ENCODE results near the gene PNRC1.

Gene PNRC1

DNA sequence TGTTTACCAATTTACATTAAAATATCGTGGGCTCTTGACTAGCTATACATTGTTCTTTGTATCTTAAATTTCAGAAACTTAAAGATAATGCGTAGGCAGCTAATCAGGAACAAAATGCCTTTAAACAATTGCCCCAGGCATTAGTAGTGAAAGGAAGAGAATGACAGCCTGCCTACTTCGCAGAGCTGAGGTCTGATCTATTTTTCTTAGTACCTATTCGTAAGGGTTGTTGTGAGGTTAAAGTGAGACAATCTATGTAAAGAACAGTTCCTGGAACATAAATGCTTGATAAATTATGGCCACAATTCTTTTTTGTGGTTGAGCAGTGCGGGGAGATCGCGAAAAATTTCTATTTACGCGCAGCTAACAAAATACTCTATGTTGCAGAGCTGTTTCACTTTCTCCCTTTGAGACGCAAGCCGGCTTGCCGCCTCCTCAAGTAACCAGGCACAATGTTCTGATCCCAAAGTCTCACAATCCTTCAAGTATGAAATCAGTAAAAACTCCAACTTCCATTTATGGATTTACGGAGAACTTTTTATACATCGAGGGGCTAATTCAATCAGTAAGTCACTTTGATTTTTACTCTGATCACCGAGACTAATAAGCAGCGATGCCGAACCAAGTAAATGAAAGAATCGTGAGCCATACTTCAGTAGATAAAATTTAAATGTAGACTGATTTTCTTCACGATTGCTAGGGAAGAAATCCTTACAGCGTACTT is 878 bp upstream of the PNRC1 start:
- Histone ChIP-seq H3K9ac (ENCODE audit: low read depth, low read length) (peak overlapping the region; percentile 98), H3K4me2 (ENCODE audit: insufficient read depth, low read length) (peak overlapping the region; percentile 78), H3K36me3 (ENCODE audit: insufficient read depth, low read length) (peaks cover 30% of the 10 kb centered on the region), H3K4me1 (ENCODE audit: insufficient read depth, low read length) (peaks cover 30% of the 10 kb centered on the region), H4K20me1 (ENCODE audit: insufficient read depth, low read length) (peaks cover 22% of the 10 kb centered on the region), H2AFZ (ENCODE audit: low read depth, low read length) (peak overlapping the region; percentile 73), H3K27ac (ENCODE audit: low read length) (peak overlapping the region; percentile 76), H3K27me3 (ENCODE audit: insufficient read depth, low read length, poor library complexity) (no peaks in the 10 kb centered on the region), H3K9me3 (ENCODE audit: insufficient read depth, low read length, severe bottlenecking) (no peaks in the 10 kb centered on the region), H3K4me3 (ENCODE audit: low read depth in 1 of 2, low read length in 2 of 2) (peak overlapping the region; percentile 40 to 98), H3K79me2 (ENCODE audit: insufficient read depth, low read length) (peaks cover 36% of the 10 kb centered on the region)
- ATAC-seq (ENCODE audit: insufficient read depth, low read depth) = peak; percentile 36
- DNase-seq = peak; percentile 67
- TF ChIP-seq CTCF (IDR thresholded peaks at IDR 0.05; ENCODE audit: borderline replicate concordance, extremely low read depth, low read length, poor library complexity, severe bottlenecking) = no peak
- no peak for TF ChIP-seq EZH2 (IDR thresholded peaks at IDR 0.05; ENCODE audit: borderline replicate concordance, low read depth, low read length, severe bottlenecking)

- Histone ChIP-seq H3K27me3 (ENCODE audit: insufficient read depth, low read length, poor library complexity) (no peaks in the 10 kb centered on the region), H4K20me1 (ENCODE audit: insufficient read depth, low read length) (peaks cover 26% of the 10 kb centered on the region), H3K9me3 (ENCODE audit: insufficient read depth, low read length, severe bottlenecking) (no peaks in the 10 kb centered on the region), H3K36me3 (ENCODE audit: insufficient read depth, low read length) (peaks cover 41% of the 10 kb centered on the region), H3K79me2 (ENCODE audit: insufficient read depth, low read length) (peaks cover 40% of the 10 kb centered on the region), H3K27ac (ENCODE audit: low read length) (peak overlapping the region; percentile 96), H3K4me3 (ENCODE audit: low read depth in 1 of 2, low read length in 2 of 2) (peak overlapping the region; percentile 68 to 98), H3K4me1 (ENCODE audit: insufficient read depth, low read length) (peaks cover 30% of the 10 kb centered on the region), H3K9ac (ENCODE audit: low read depth, low read length) (peak overlapping the region; percentile 98), H2AFZ (ENCODE audit: low read depth, low read length) (peak overlapping the region; percentile 74), H3K4me2 (ENCODE audit: insufficient read depth, low read length) (peak overlapping the region; percentile 78)
- ATAC-seq (ENCODE audit: insufficient read depth, low read depth) (peak; percentile 15), DNase-seq (no peak)
- TF ChIP-seq CTCF (IDR thresholded peaks at IDR 0.05; ENCODE audit: borderline replicate concordance, extremely low read depth, low read length, poor library complexity, severe bottlenecking) = no peak
- TF ChIP-seq EZH2 (IDR thresholded peaks at IDR 0.05; ENCODE audit: borderline replicate concordance, low read depth, low read length, severe bottlenecking) = no peak
Observed at GRCh38 chr6:89081129-89081422, 525 bp downstream of the PNRC1 start.

DNA sequence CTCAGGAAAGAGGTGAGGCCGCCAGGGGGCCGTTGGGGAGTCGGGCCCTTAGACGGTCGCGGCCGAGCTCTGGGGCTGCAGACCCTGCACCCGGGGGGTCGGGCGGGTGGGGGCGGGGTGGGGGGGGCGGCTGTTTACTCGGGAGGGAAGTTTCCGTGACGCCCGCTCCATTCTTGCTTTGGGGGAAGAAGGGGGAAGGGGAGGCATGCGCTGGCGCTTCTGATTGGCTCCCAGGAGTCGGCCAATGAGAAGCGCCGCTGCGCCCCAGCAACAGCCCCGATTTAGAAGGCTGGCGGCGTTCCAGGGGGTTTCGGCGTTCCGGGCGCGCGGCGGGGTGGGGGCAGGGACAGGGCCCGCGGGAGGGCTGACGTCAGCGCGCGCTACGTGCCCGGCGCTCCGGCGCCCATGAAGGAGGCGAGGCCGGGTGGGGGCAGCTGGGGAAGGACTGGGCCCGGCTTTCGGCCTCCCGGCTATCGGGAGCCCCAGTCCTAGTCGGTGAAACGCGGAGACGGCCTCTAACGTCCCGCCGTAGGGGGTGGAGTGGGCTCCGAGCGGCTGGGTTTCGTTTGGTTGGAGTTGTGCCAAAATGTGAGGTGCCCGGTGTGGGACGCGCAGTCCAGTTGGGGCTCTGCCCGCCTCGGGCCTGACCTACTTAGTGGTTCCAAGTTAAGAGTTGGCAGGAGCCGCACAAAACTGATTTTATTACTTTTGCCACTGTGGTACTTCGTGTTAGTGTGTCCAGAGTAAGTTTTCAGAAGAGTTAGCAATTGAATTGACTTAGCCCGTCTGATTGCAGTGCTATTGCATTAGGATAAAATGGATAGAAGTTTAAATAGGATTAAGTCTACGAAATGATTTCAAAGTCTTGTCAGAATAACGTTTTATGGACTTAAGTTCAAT is 1.1 kb downstream of the PNRC1 start:
- Histone ChIP-seq H3K27ac (ENCODE audit: low read length) (peak overlapping the region; percentile 96), H3K9me3 (ENCODE audit: insufficient read depth, low read length, severe bottlenecking) (no peaks in the 10 kb centered on the region), H3K4me2 (ENCODE audit: insufficient read depth, low read length) (peak overlapping the region; percentile 85), H2AFZ (ENCODE audit: low read depth, low read length) (peak overlapping the region; percentile 92), H3K4me3 (ENCODE audit: low read depth in 1 of 2, low read length in 2 of 2) (peak overlapping the region; percentile 97 to 98), H4K20me1 (ENCODE audit: insufficient read depth, low read length) (peaks cover 26% of the 10 kb centered on the region), H3K27me3 (ENCODE audit: insufficient read depth, low read length, poor library complexity) (no peaks in the 10 kb centered on the region), H3K36me3 (ENCODE audit: insufficient read depth, low read length) (peaks cover 41% of the 10 kb centered on the region), H3K4me1 (ENCODE audit: insufficient read depth, low read length) (peaks cover 30% of the 10 kb centered on the region), H3K9ac (ENCODE audit: low read depth, low read length) (peak overlapping the region; percentile 98), H3K79me2 (ENCODE audit: insufficient read depth, low read length) (peaks cover 40% of the 10 kb centered on the region)
- DNase-seq (peak; percentile 97), ATAC-seq (ENCODE audit: insufficient read depth, low read depth) (peak; percentile 63)
- TF ChIP-seq EZH2 (IDR thresholded peaks at IDR 0.05; ENCODE audit: borderline replicate concordance, low read depth, low read length, severe bottlenecking) = no peak
- no peak for TF ChIP-seq CTCF (IDR thresholded peaks at IDR 0.05; ENCODE audit: borderline replicate concordance, extremely low read depth, low read length, poor library complexity, severe bottlenecking)

Measured in DND-41 (cell line).